HuH-7.5 (cell line): ENCODE measurements around the gene ASCC2.
"Not testable (repeated sequence)": the region's sequence is repeated elsewhere in the genome, so short reads cannot be mapped to it uniquely, and the experiment has no call there.

ENCODE experiments used
- DNase-seq: peaks from one replicate; pipeline ENCODE4 v3.0.0; 2011; ENCODE audit warnings: low spot score

Gene ASCC2

GRCh38 chr22:29856496-29856895, 18.4 kb upstream of the ASCC2 start:
- DNase-seq: no peak

- DNase-seq: no peak
Observed at GRCh38 chr22:29855611-29856181, 17.6 kb upstream of the ASCC2 start.

- no peak for DNase-seq
Observed at GRCh38 chr22:29854432-29854831, 16.4 kb upstream of the ASCC2 start.

- no peak for DNase-seq
Observed at GRCh38 chr22:29848111-29848510, 10.0 kb upstream of the ASCC2 start.

GRCh38 chr22:29846290-29846689, 8.2 kb upstream of the ASCC2 start:
- DNase-seq: no peak

- DNase-seq: no peak
Observed at GRCh38 chr22:29842740-29843139, 4.7 kb upstream of the ASCC2 start.

GRCh38 chr22:29842172-29842571, 4.1 kb upstream of the ASCC2 start:
- no peak for DNase-seq

GRCh38 chr22:29840498-29840897, 2.4 kb upstream of the ASCC2 start:
- no peak for DNase-seq

- DNase-seq: no peak
Observed at GRCh38 chr22:29839039-29839438, 965 bp upstream of the ASCC2 start.

GRCh38 chr22:29838599-29838956, 504 bp upstream of the ASCC2 start:
- DNase-seq: no peak

- not testable (repeated sequence) for DNase-seq
Observed at GRCh38 chr22:29836791-29837370, 1.2 kb downstream of the ASCC2 start.

GRCh38 chr22:29834046-29834445, 4.0 kb downstream of the ASCC2 start:
- no peak for DNase-seq

GRCh38 chr22:29833392-29833965, 4.6 kb downstream of the ASCC2 start:
- no peak for DNase-seq

- no peak for DNase-seq
Observed at GRCh38 chr22:29831958-29832357, 6.1 kb downstream of the ASCC2 start.

- no peak for DNase-seq
Observed at GRCh38 chr22:29831186-29831921, 6.7 kb downstream of the ASCC2 start.

- DNase-seq: no peak
Observed at GRCh38 chr22:29830585-29830984, 7.5 kb downstream of the ASCC2 start.

- DNase-seq: not testable (repeated sequence)
Observed at GRCh38 chr22:29827726-29828125, 10.3 kb downstream of the ASCC2 start.

GRCh38 chr22:29827091-29827490, 11.0 kb downstream of the ASCC2 start:
- DNase-seq: no peak

GRCh38 chr22:29825578-29825977, 12.5 kb downstream of the ASCC2 start:
- DNase-seq: no peak

- DNase-seq: no peak
Observed at GRCh38 chr22:29824677-29825076, 13.4 kb downstream of the ASCC2 start.

- DNase-seq: peak; percentile 48
Observed at GRCh38 chr22:29821291-29822016, 16.6 kb downstream of the ASCC2 start.

GRCh38 chr22:29820961-29821290, 17.1 kb downstream of the ASCC2 start:
- no peak for DNase-seq

GRCh38 chr22:29819501-29819900, 18.6 kb downstream of the ASCC2 start:
- no peak for DNase-seq
